Left ventricle myocardium inferior (tissue), 1 donor: ENCODE measurements around the gene TSPAN11. TPM values are rescaled to one million over a fixed set of nuclear protein-coding genes. Genes with fewer than 3 reads are reported as not detected.

Source experiments
- DNase-seq: peaks from one replicate; pipeline ENCODE4 v3.0.0-alpha.2; 2020
- H3K27ac ChIP-seq: fragments of 200-600 bp; replicated peaks from 2 replicates; pipeline ENCODE4 v1.8.0; 2021
- H3K27me3 ChIP-seq: fragments of 200-600 bp; 2 replicates; pipeline ENCODE4 v1.8.0; 2021; ENCODE audit warnings: low read depth
- H3K36me3 ChIP-seq: fragments of 200-600 bp; 2 replicates; pipeline ENCODE4 v1.8.0; 2021
- H3K4me1 ChIP-seq: fragments of 200-600 bp; 2 replicates; pipeline ENCODE4 v1.8.0; 2021
- H3K4me3 ChIP-seq: fragments of 200-600 bp; 2 replicates; pipeline ENCODE4 v1.8.0; 2021; ENCODE audit warnings: mild to moderate bottlenecking, moderate library complexity
- H3K9me3 ChIP-seq: fragments of 200-600 bp; replicated peaks from 2 replicates; pipeline ENCODE4 v1.8.0; 2021
- intact Hi-C: fragments of 100-400 bp; cut with micrococcal nuclease; formaldehyde crosslinking; loops from one replicate; pipeline ENCODE4 v1.11.0; 2022
- total RNA-seq: library from RNA; stranded (reverse); fragmentation: NEBNext Ultra II Directional; extraction: Animal tissue kit (Norgen Biotek cat#: 25700); gene quantifications from one replicate; pipeline ENCODE4 v1.2.1, GENCODE V29; 2021
- TF ChIP-seq, protein P1 (sequence below): fragments of 200-600 bp; IDR thresholded peaks from 2 replicates; pipeline ENCODE4 v1.8.0; 2021; ENCODE audit warnings: antibody characterized with exemption, mild to moderate bottlenecking, borderline replicate concordance
- donor health status: DM: no; HTN: yes; CAD: no; lungs with severe emphysema.

TSPAN11 gene
- total RNA-seq, 1 donor from 2014 or later: 1.7 TPM

DNA sequence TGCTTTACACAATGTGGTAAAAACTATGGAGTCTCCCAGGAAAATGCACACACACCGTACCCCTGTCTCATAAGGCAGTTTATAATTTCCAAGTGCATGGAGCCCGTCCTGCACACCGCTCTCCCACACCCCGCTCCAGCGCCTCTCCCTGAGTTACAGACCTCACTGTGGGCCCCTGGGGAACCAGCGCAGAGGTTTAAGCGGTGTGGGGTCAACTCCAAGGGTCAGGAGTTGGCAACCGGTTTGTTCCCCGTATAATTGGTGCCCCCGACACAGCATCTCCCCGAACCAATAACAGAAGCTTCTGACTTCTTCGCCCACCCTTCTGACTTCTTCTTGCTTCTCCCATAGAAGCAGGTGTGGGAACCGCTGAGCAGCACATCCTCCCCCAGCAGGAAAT lies 88.7 kb downstream of the TSPAN11 start:
- no peak overlapping the region for H3K27ac ChIP-seq
- intact Hi-C loops: no loop called here
- no peaks in the 10 kb centered on the region for H3K27me3 ChIP-seq
- H3K4me1 ChIP-seq: no peaks in the 10 kb centered on the region
- H3K9me3 ChIP-seq: peaks cover 4% of the 10 kb centered on the region
- DNase-seq: no peak
- no peak overlapping the region for H3K4me3 ChIP-seq
- TF ChIP-seq, protein P1, sequence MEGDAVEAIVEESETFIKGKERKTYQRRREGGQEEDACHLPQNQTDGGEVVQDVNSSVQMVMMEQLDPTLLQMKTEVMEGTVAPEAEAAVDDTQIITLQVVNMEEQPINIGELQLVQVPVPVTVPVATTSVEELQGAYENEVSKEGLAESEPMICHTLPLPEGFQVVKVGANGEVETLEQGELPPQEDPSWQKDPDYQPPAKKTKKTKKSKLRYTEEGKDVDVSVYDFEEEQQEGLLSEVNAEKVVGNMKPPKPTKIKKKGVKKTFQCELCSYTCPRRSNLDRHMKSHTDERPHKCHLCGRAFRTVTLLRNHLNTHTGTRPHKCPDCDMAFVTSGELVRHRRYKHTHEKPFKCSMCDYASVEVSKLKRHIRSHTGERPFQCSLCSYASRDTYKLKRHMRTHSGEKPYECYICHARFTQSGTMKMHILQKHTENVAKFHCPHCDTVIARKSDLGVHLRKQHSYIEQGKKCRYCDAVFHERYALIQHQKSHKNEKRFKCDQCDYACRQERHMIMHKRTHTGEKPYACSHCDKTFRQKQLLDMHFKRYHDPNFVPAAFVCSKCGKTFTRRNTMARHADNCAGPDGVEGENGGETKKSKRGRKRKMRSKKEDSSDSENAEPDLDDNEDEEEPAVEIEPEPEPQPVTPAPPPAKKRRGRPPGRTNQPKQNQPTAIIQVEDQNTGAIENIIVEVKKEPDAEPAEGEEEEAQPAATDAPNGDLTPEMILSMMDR: no peak
- no peaks in the 10 kb centered on the region for H3K36me3 ChIP-seq

DNA sequence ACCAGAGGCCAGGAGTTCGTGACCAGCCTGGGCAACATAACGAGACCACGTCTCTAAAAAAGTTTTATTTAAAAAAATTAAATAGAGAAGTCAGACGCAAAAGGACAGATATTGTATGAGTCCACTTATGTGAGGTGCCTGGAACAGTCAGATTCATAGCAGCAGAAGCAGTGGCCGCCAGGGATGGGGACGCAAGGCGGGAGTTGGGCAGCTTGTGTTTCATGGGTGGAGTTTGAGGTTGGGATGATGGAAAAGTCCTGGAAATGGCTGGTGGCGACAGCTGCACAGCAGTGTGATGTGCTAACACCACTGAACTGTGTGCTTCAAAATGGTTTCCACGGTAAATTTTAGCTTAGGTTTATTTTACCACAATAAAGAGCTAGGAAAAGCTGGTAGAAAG lies 89.5 kb downstream of the TSPAN11 start:
- no peak overlapping the region for H3K4me3 ChIP-seq
- no peaks in the 10 kb centered on the region for H3K36me3 ChIP-seq
- H3K27ac ChIP-seq: no peak overlapping the region
- no peaks in the 10 kb centered on the region for H3K27me3 ChIP-seq
- no peak for DNase-seq
- H3K9me3 ChIP-seq: peaks cover 4% of the 10 kb centered on the region
- TF ChIP-seq, protein P1: no peak
- intact Hi-C loops: no loop called here
- no peaks in the 10 kb centered on the region for H3K4me1 ChIP-seq

DNA sequence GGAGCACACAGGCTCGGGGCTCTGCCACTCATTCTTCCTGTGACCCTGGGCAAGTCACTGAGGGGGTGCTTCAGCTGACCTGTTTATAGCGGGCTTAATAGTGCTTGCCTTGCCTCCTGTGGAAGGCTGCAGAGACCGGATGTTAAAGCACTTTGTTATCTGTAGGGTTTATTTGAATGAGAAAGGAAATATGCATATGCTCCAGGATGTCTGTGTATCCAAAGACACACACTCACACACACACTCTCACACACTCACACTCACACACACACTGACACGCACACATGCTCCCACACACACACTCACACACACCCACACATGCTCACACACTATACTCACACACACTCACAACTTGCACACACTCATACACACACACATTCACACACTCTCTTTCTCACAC lies 91.0 kb downstream of the TSPAN11 start:
- TF ChIP-seq, protein P1: no peak
- peaks cover 4% of the 10 kb centered on the region for H3K9me3 ChIP-seq
- DNase-seq: no peak
- no peak overlapping the region for H3K4me3 ChIP-seq
- no peaks in the 10 kb centered on the region for H3K36me3 ChIP-seq
- no peaks in the 10 kb centered on the region for H3K27me3 ChIP-seq
- H3K4me1 ChIP-seq: no peaks in the 10 kb centered on the region
- intact Hi-C loops: no loop called here
- H3K27ac ChIP-seq: no peak overlapping the region

DNA sequence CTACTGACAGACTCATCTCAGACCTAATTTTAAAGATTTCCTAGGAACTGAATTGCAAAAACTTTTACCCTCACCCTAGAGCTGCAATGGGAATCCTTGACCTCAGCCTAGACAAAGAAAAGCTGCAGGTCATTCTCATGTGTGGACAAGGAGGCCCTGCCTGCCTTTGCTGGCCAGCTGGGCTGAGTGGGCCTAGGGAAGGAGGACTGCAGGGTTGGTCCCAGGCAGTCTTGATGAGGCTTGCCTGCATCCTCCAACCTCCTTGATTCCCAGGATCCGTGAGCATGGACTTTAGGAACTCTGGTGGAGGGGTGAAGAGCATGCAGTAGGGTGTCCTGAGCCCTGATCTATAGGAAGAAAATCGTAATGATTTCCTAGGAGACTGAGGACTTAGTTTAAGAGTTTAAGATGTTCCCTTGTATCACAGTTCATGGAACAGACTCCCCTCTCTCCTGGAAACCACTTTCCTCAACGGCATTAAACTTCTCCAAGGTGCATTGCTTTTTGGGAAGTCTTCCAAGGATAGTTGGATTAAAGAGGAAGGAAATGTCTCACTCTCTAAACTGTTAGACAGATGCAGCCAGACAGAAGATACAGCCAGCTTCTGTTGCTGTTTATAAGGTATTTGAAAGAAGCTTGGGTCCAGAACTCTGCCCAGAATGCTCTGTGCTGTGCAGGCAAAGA lies 91.7 kb downstream of the TSPAN11 start:
- H3K9me3 ChIP-seq: peaks cover 4% of the 10 kb centered on the region
- intact Hi-C loops: no loop called here
- no peak for DNase-seq

DNA sequence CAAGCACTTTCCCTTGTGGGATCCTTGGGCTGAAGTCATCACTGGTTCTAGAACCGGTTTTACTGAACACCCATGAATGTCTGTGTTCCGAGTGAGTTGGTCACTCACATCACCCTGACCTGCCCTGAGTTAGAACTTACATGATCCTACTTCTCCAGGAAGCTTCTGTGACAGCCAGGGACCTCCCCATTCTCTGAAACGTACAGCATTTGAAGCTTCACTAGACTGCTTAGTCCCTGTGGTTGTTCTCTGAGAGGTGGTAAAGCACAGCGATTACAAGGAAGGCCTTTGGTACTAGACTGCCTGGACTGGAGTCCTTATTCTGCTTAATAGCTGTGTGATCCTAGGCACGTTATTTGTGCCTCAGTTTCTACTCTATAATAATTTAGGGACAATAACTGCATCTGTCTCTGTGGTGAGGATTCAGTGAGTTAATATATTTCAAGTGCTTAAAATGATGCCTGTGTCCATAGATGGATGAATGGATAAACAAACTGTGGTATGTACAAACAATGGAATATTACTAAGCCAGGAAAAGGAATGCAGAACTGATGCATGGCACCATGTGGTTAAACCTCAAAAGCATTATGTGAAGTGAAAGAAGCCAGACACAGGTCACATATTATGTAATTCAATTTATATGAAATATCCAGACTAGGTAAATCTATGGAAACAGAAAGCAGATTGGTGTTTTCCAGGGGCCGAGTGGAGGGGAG lies 92.4 kb downstream of the TSPAN11 start:
- H3K4me3 ChIP-seq: no peak overlapping the region
- TF ChIP-seq, protein P1: no peak
- DNase-seq: no peak

More for the DNA sequence above, 91.7 kb downstream of the TSPAN11 start:
- H3K4me3 ChIP-seq: no peak overlapping the region
- TF ChIP-seq, protein P1: no peak
- H3K27ac ChIP-seq: no peak overlapping the region
- no peaks in the 10 kb centered on the region for H3K36me3 ChIP-seq
- no peaks in the 10 kb centered on the region for H3K27me3 ChIP-seq
- H3K4me1 ChIP-seq: no peaks in the 10 kb centered on the region

More for the DNA sequence above, 92.4 kb downstream of the TSPAN11 start:
- Histone ChIP-seq H3K36me3 (no peaks in the 10 kb centered on the region), H3K4me1 (no peaks in the 10 kb centered on the region), H3K27me3 (no peaks in the 10 kb centered on the region), H3K27ac (no peak overlapping the region), H3K9me3 (peaks cover 4% of the 10 kb centered on the region)
- intact Hi-C loops: no loop called here
